H1 (cell line): ENCODE results near the gene UPK2. TPM values are rescaled to one million over a fixed set of nuclear protein-coding genes. Genes with fewer than 3 reads are reported as not detected.

Experiments used
- CTCF ChIA-PET: fragments of 300-600 bp; sonication (Branson Sonifier 250); formaldehyde crosslinking; loops from one replicate; lab custom pipeline; 2021; ENCODE audit not compliant: partially characterized antibody; lab: Charles Lee
- POLR2A ChIA-PET: fragments of 300-600 bp; sonication (Branson Sonifier 250); formaldehyde crosslinking; loops from one replicate; lab custom pipeline; 2021; ENCODE audit warnings: inconsistent platforms; ENCODE audit not compliant: partially characterized antibody; lab: Charles Lee
- DNase-seq, 2 experiments: peaks; one replicate each; pipeline versions ENCODE4 v3.0.0 to v3.0.0-alpha.2; 2010 to 2022; ENCODE audit warnings: low spot score in 2 of 2, low read depth in 1 of 2, mixed read lengths in 1 of 2
- FAIRE-seq: peaks from 2 replicates; lab custom pipeline; 2011; peaks lifted over from hg19 to GRCh38; lab: Jason Lieb, UNC
- H2AFZ ChIP-seq: 2 replicates; pipeline ENCODE4 v1.8.1; 2012; ENCODE audit warnings: low read length, inconsistent platforms
- H2AK5ac ChIP-seq: 2 replicates; pipeline ENCODE4 v1.6.1; 2013; ENCODE audit warnings: low read depth, low read length
- H2BK120ac ChIP-seq: replicated peaks from 2 replicates; pipeline ENCODE3; 2013; ENCODE audit warnings: low read depth, low read length, inconsistent platforms
- H2BK12ac ChIP-seq: 2 replicates; pipeline ENCODE4 v1.6.1; 2013; ENCODE audit warnings: low read depth, low read length
- H2BK15ac ChIP-seq: 2 replicates; pipeline ENCODE4 v1.6.1; 2013; ENCODE audit warnings: low read length
- H2BK20ac ChIP-seq: 2 replicates; pipeline ENCODE4 v1.6.1; 2013; ENCODE audit warnings: low read length
- H2BK5ac ChIP-seq: 2 replicates; pipeline ENCODE4 v1.6.1; 2013; ENCODE audit warnings: low read depth, low read length
- H3K14ac ChIP-seq: 2 replicates; pipeline ENCODE4 v1.6.1; 2013; ENCODE audit warnings: inconsistent platforms; ENCODE audit not compliant: insufficient read length
- H3K18ac ChIP-seq: 2 replicates; pipeline ENCODE4 v1.6.1; 2013; ENCODE audit warnings: low read length; ENCODE audit errors: extremely low read depth
- H3K23ac ChIP-seq: 2 replicates; pipeline ENCODE4 v1.6.1; 2013; ENCODE audit warnings: inconsistent platforms; ENCODE audit not compliant: insufficient read length
- H3K23me2 ChIP-seq: 2 replicates; pipeline ENCODE4 v1.6.1; 2013; ENCODE audit warnings: low read depth, low read length
- H3K27ac ChIP-seq: 2 replicates; pipeline ENCODE4 v1.6.1; 2011; ENCODE audit warnings: low read depth, low read length, inconsistent platforms
- H3K27me3 ChIP-seq, 4 experiments: replicated peaks in 1 of 4; 1 replicate in 1 of 4; 2 replicates in 3 of 4; pipeline versions ENCODE4 v1.6.1 to v1.8.1; 2011 to 2013; ENCODE audit warnings: low read length in 3 of 4, mild to moderate bottlenecking in 3 of 4, inconsistent platforms in 2 of 4, mixed read lengths in 2 of 4, moderate library complexity in 1 of 4; ENCODE audit not compliant: control insufficient read depth in 3 of 4, insufficient read depth in 3 of 4; ENCODE audit errors: extremely low read depth in 1 of 4
- H3K36me3 ChIP-seq, 4 experiments: 2 replicates each; pipeline versions ENCODE4 v1.6.1 to v1.8.1; 2011 to 2013; ENCODE audit warnings: mild to moderate bottlenecking in 4 of 4, low read length in 3 of 4, moderate library complexity in 2 of 4, control low read depth in 1 of 4, inconsistent platforms in 1 of 4; ENCODE audit not compliant: insufficient read depth in 4 of 4, control insufficient read depth in 2 of 4
- H3K4ac ChIP-seq: replicated peaks from 2 replicates; pipeline ENCODE3; 2013; ENCODE audit warnings: low read length, low read depth, mixed read lengths, inconsistent platforms; ENCODE audit not compliant: insufficient read length
- H3K4me1 ChIP-seq, 4 experiments: replicated peaks in 1 of 4; 1 replicate in 1 of 4; 2 replicates in 3 of 4; pipeline versions ENCODE4 v1.6.1 to v1.8.1; 2011 to 2013; ENCODE audit warnings: low read length in 3 of 4, inconsistent platforms in 2 of 4, mixed read lengths in 1 of 4; ENCODE audit not compliant: insufficient read depth in 4 of 4, control insufficient read depth in 3 of 4
- H3K4me2 ChIP-seq, 2 experiments: 2 replicates each; pipeline versions ENCODE4 v1.6.1 to v1.8.1; 2011 to 2013; ENCODE audit warnings: low read depth in 2 of 2, low read length in 2 of 2, control low read depth in 1 of 2, inconsistent platforms in 1 of 2, mild to moderate bottlenecking in 1 of 2; ENCODE audit not compliant: insufficient read depth in 1 of 2
- H3K4me3 ChIP-seq, 4 experiments: fragments of 200-600, 300-600 bp in 1 of 4; sonication (generic), shearing (Covaris generic), sonication (Bioruptor Twin) in 1 of 4; 2 replicates each; pipeline versions ENCODE4 v1.5.1 to v1.8.1; 2011 to 2016; ENCODE audit warnings: low read length in 4 of 4, low read depth in 3 of 4, control low read depth in 2 of 4, inconsistent platforms in 2 of 4, mild to moderate bottlenecking in 2 of 4, mixed read lengths in 1 of 4, moderate library complexity in 1 of 4; ENCODE audit not compliant: insufficient read depth in 2 of 4; ENCODE audit errors: extremely low read depth in 1 of 4
- H3K56ac ChIP-seq: replicated peaks from 2 replicates; pipeline ENCODE3; 2013; ENCODE audit warnings: low read depth, mild to moderate bottlenecking, mixed read lengths, low read length, inconsistent platforms; ENCODE audit not compliant: insufficient read length
- H3K79me1 ChIP-seq: 2 replicates; pipeline ENCODE4 v1.6.1; 2013; ENCODE audit warnings: low read depth, low read length, control low read depth
- H3K79me2 ChIP-seq, 2 experiments: 2 replicates each; pipeline versions ENCODE4 v1.6.1 to v1.8.1; 2012 to 2013; ENCODE audit warnings: low read length in 2 of 2, mild to moderate bottlenecking in 2 of 2, inconsistent platforms in 1 of 2; ENCODE audit not compliant: insufficient read depth in 2 of 2, control insufficient read depth in 1 of 2
- H3K9ac ChIP-seq, 4 experiments: replicated peaks in 1 of 4; 1 replicate in 1 of 4; 2 replicates in 3 of 4; pipeline versions ENCODE4 v1.6.1 to v1.8.1; 2011 to 2013; ENCODE audit warnings: low read depth in 3 of 4, low read length in 3 of 4, control low read depth in 2 of 4, mild to moderate bottlenecking in 2 of 4, moderate library complexity in 2 of 4, inconsistent platforms in 1 of 4; ENCODE audit errors: extremely low read depth in 1 of 4
- H3K9me3 ChIP-seq, 2 experiments: 2 replicates each; pipeline versions ENCODE4 v1.6.1 to v1.8.1; 2012 to 2013; ENCODE audit warnings: mild to moderate bottlenecking in 2 of 2, moderate library complexity in 2 of 2, control low read depth in 1 of 2, inconsistent platforms in 1 of 2, low read depth in 1 of 2, low read length in 1 of 2, mixed read lengths in 1 of 2; ENCODE audit not compliant: insufficient read depth in 2 of 2
- H4K20me1 ChIP-seq, 2 experiments: replicated peaks in 1 of 2; 2 replicates each; pipeline versions ENCODE3 to v1.8.1; 2011 to 2013; ENCODE audit warnings: inconsistent platforms in 2 of 2, low read length in 2 of 2, mild to moderate bottlenecking in 1 of 2; ENCODE audit not compliant: insufficient read depth in 2 of 2, control insufficient read depth in 1 of 2
- H4K5ac ChIP-seq: 2 replicates; pipeline ENCODE4 v1.6.1; 2013; ENCODE audit warnings: low read length, low read depth, mixed read lengths, inconsistent platforms; ENCODE audit not compliant: insufficient read length
- H4K8ac ChIP-seq: 2 replicates; pipeline ENCODE4 v1.8.0; 2013; ENCODE audit warnings: mild to moderate bottlenecking, moderate library complexity, low read length, inconsistent platforms; ENCODE audit not compliant: insufficient read depth; ENCODE audit errors: extremely low read depth
- H4K91ac ChIP-seq: replicated peaks from 2 replicates; pipeline ENCODE3; 2013; ENCODE audit warnings: low read length, mixed read lengths, inconsistent platforms; ENCODE audit not compliant: insufficient read length
- CBX5 ChIP-seq: fragments of 300-800, 300-1000 bp; sonication (generic); IDR thresholded peaks from 2 replicates; pipeline ENCODE4 v1.7.1; 2016; ENCODE audit warnings: antibody characterized with exemption, low read length, low read depth
- EGR1 ChIP-seq: IDR thresholded peaks from 2 replicates; pipeline ENCODE4 v1.6.1; 2011; ENCODE audit warnings: low read depth, low read length, borderline replicate concordance
- GTF2F1 ChIP-seq: IDR thresholded peaks from 2 replicates; pipeline ENCODE4 v1.6.1; 2012; ENCODE audit warnings: low read depth, low read length, improper control_type of control experiment, borderline replicate concordance
- KDM1A ChIP-seq: fragments of 200-600, 300-600 bp; sonication (generic); IDR thresholded peaks from 2 replicates; pipeline ENCODE4 v1.7.1; 2016; ENCODE audit warnings: mild to moderate bottlenecking, low read length, borderline replicate concordance
- KDM5A ChIP-seq: fragments of 200-600 bp; IDR thresholded peaks from 2 replicates; pipeline ENCODE4 v1.7.1; 2012; ENCODE audit warnings: mild to moderate bottlenecking, low read length, inconsistent platforms, mixed read lengths
- MAFK ChIP-seq: IDR thresholded peaks from 2 replicates; pipeline ENCODE4 v1.6.1; 2012; ENCODE audit warnings: low read depth, mild to moderate bottlenecking, improper control_type of control experiment, low read length
- RXRA ChIP-seq: IDR thresholded peaks from 2 replicates; pipeline ENCODE4 v1.6.1; 2011; ENCODE audit warnings: low read depth, mild to moderate bottlenecking, low read length, moderate library complexity; ENCODE audit not compliant: insufficient read depth
- SP1 ChIP-seq: IDR thresholded peaks from 2 replicates; pipeline ENCODE4 v1.6.1; 2011; ENCODE audit warnings: low read depth, low read length
- SP2 ChIP-seq: IDR thresholded peaks from 2 replicates; pipeline ENCODE4 v1.6.1; 2012; ENCODE audit warnings: mild to moderate bottlenecking, low read length, inconsistent platforms
- ZNF274 ChIP-seq: IDR thresholded peaks from 2 replicates; pipeline ENCODE4 v1.7.0; 2012; ENCODE audit warnings: low read length, borderline replicate concordance; ENCODE audit errors: extremely low read depth
- WGBS, 2 experiments: shearing (Covaris generic) in 1 of 2; methylation state at CpG; one replicate each; pipeline versions ENCODE4 v1.1.6 to v1.1.7; 2013 to 2015; ENCODE audit warnings: low lambda C conversion rate in 2 of 2, mixed read lengths in 2 of 2, inconsistent platforms in 1 of 2, low coverage in 1 of 2, missing lambda C conversion rate in 1 of 2; ENCODE audit not compliant: insufficient replicate concordance in 2 of 2, insufficient coverage in 1 of 2, insufficient read length in 1 of 2; ENCODE audit errors: extremely low coverage in 1 of 2, missing lambda C conversion rate in 1 of 2; 5-methylcytosine and 5-hydroxymethylcytosine counted together
- polyA plus RNA-seq, 7 experiments: library from polyadenylated mRNA; depleted of rRNA in 3 of 7; stranded (reverse) in 5 of 7; unstranded in 2 of 7; fragments of >200 nt in 5 of 7; fragments of 200-250 nt in 2 of 7; gene quantifications; 1 replicate in 5 of 7; 2 replicates in 1 of 7; 4 replicates in 1 of 7; pipeline versions ENCODE4 v1.2.1 to v1.2.3, GENCODE V29; 2011 to 2013; ENCODE audit warnings: missing spikeins in 2 of 7, mixed read lengths in 2 of 7
- total RNA-seq: library from RNA; stranded (reverse); fragmentation: NEBNext Ultra II Directional; extraction: Animal tissue kit (Norgen Biotek cat#: 25700); gene quantifications from 2 replicates; pipeline ENCODE4 v1.2.1, GENCODE V29; 2021
- TF ChIP-seq, protein P1 (sequence below): IDR thresholded peaks from 2 replicates; pipeline ENCODE4 v1.6.1; 2012; ENCODE audit warnings: inconsistent platforms

Gene UPK2
- total and polyA plus RNA-seq, 2 of the 8 experiments (the other 6 are each of a cell fraction or from before 2014, with no cell fraction given): 0.76 TPM; not detected in 1

DNA sequence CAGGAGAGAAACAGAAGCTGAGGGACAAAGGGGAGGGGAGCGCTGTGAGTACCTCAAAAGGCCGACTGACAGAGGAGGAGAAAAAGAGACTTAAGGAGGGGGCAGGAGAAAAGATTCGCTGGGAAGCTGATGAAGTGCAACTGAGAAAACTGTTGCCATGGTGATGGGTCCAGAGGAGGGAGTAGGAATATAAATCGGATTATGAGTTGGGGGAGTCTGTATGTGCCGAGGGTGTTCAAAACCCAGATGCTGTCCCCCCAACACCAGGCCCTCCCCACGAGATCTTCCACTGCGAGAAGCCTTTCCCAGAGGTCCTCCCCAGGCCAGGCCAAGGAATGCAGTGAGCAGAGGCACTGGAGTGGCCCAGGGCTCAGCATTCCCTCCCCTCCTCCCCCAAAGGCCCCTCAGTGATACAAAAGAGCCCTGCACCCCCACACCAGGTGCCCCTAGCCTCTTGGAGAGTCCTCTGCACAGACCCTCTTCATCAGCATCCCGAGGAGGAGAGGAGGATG is 16.6 kb upstream of the UPK2 start:
- H2BK5ac ChIP-seq: peak overlapping the region; percentile 18; the same call in 1 of the 2 replicates
- H3K14ac ChIP-seq: no peak overlapping the region
- no peaks in the 10 kb centered on the region for H3K79me2 ChIP-seq
- no peaks in the 10 kb centered on the region for H3K23me2 ChIP-seq
- H4K20me1 ChIP-seq: no peaks in the 10 kb centered on the region
- H4K8ac ChIP-seq: no peak overlapping the region
- 0 out of 7 replicates have a peak, but pooled peaks cover 0 to 4% (median 1%) of the 10 kb centered on the region in 4 experiments for H3K27me3 ChIP-seq
- no peak overlapping the region for H2BK120ac ChIP-seq
- H3K4me2 ChIP-seq: peak overlapping the region in 1 of 2 experiments; percentile 0; a peak in 1 of 4 replicates
- no peaks in the 10 kb centered on the region for H3K79me1 ChIP-seq
- ChIA-PET CTCF (interaction anchor here (0.7 to 2.9 kb wide), 8 partner anchors 9 to 281 kb away, joined by 3 to 28 read pairs (median 4); no protein-coding TSS in a partner anchor), POLR2A (interaction anchor here (0.6 to 2.1 kb wide), 7 partner anchors 10 to 249 kb away, joined by 3 to 12 read pairs (median 4); partner anchors contain the start of gene DDX6)
- H3K9me3 ChIP-seq: no peaks in the 10 kb centered on the region
- no peak for FAIRE-seq
- no peak overlapping the region for H3K9ac ChIP-seq
- no peak for DNase-seq
- no peak overlapping the region for H4K5ac ChIP-seq
- no peak overlapping the region for H3K56ac ChIP-seq
- WGBS, 2 experiments: 87% methylated on average over 8 of the region's 8 CpGs; no CpG with 5 or more reads in 1 of the 2 experiments
- H3K4me3 ChIP-seq: no peak overlapping the region
- H2AK5ac ChIP-seq: peak overlapping the region; percentile 25; the same call in 1 of the 2 replicates
- H3K27ac ChIP-seq: no peak overlapping the region
- 0 out of 2 replicates have a peak overlapping the region, but pooled peaks have one; percentile 39 for H2AFZ ChIP-seq
- H3K23ac ChIP-seq: no peak overlapping the region
- H4K91ac ChIP-seq: peak overlapping the region; percentile 69
- 0 out of 2 replicates have a peak overlapping the region, but pooled peaks have one; percentile 14 for H2BK15ac ChIP-seq
- H3K18ac ChIP-seq: peak overlapping the region; percentile 84; the same call in 1 of the 2 replicates
- 0 out of 2 replicates have a peak overlapping the region, but pooled peaks have one; percentile 61 for H2BK20ac ChIP-seq
- H2BK12ac ChIP-seq: peak overlapping the region; percentile 61; the same call in 1 of the 2 replicates
- H3K36me3 ChIP-seq: no peaks in the 10 kb centered on the region
- H3K4me1 ChIP-seq: peaks cover 7 to 17% (median 12%) of the 10 kb centered on the region in 4 experiments
- H3K4ac ChIP-seq: no peak overlapping the region
- TF ChIP-seq SP2 (no peak), GTF2F1 (no peak), ZNF274 (no peak), EGR1 (no peak), MAFK (no peak), CBX5 (no peak), KDM5A (no peak), SP1 (no peak), KDM1A (no peak), RXRA (no peak)
- TF ChIP-seq, protein P1, sequence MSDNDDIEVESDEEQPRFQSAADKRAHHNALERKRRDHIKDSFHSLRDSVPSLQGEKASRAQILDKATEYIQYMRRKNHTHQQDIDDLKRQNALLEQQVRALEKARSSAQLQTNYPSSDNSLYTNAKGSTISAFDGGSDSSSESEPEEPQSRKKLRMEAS: no peak
